ENCODE data around the gene GRID2IP. TPM values are rescaled to one million over a fixed set of nuclear protein-coding genes. Genes with fewer than 3 reads are reported as not detected.
A peak's percentile ranks its signal among the peaks of the same experiment; 100 is the strongest.
"Not testable (repeated sequence)": the region's sequence is repeated elsewhere in the genome, so short reads cannot be mapped to it uniquely, and the experiment has no call there.

The GRID2IP gene
- 1.2 TPM for total RNA-seq

GRCh38 chr7:6551016-6551511, at the start of gene GRID2IP:
TSS of gene GRID2IP (minus strand) at chr7:6551461. CDS start at chr7:6551436, 25 bp downstream.
- no peak for DNase-seq

DNA sequence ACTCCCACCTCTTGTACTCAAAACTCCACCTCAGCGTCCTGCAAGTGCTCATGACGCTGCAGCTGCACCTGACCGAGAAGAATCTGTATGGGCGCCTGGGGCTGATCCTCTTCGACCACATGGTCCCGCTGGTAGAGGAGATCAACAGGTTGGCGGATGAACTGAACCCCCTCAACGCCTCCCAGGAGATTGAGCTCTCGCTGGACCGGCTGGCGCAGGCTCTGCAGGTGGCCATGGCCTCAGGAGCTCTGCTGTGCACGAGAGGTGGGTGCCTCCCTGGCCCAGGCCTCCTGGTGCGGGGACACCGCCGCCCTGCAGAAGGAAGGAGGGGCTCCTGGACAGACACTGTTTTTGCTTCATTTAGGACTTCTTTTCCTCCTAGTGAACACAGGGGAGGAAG, 48.8 kb upstream of the GRID2IP start:
- DNase-seq: no peak

GRCh38 chr7:6590645-6591110, 39.4 kb upstream of the GRID2IP start:
- DNase-seq: no peak

- DNase-seq: peak; percentile 64
These were observed 38.8 kb upstream of the GRID2IP start, which contains the start of gene INTS15 for GRCh38 chr7:6589829-6590644. TSS of gene INTS15 (plus strand) at chr7:6590021. CDS start at chr7:6590284, 263 bp downstream.

DNA sequence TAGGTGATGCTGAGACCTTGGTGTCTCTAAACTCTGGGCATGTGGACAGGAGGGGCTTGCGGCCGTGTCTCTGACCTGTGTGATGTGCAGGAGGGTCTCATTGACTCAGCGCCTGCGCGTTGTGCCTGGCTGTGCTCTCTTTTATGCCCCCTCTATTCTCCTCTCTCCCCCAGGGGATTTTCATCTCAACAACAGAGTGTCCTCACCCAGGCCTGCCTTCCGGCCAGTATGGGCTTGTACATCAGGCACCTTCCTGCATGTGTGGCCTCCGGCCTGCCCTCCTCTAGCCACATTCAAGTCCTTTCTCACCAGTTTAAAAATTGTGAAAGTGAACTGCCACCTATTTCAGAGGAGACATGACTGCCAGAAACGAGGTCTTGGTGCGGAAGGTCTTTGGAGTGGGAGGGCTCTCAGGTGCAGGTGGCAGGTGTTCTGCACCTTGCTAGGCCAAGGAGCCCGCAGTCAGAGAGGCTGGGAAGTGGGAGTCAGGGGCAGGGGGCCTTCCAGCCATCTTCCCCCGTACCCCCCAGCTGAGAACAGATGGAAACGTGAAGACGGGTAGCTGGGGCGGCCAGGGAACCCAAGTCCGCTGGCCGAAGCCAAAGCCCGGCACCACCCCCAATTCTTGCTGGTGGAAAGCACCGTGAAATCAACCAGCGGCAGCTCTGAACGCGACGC, 38.0 kb upstream of the GRID2IP start:
- DNase-seq: no peak

GRCh38 chr7:6588566-6588965, 37.3 kb upstream of the GRID2IP start:
- no peak for DNase-seq

- not testable (repeated sequence) for DNase-seq
These were observed 34.6 kb upstream of the GRID2IP start for GRCh38 chr7:6585746-6586432.

- DNase-seq: no peak
These were observed 28.2 kb upstream of the GRID2IP start for GRCh38 chr7:6579446-6579845.

DNA sequence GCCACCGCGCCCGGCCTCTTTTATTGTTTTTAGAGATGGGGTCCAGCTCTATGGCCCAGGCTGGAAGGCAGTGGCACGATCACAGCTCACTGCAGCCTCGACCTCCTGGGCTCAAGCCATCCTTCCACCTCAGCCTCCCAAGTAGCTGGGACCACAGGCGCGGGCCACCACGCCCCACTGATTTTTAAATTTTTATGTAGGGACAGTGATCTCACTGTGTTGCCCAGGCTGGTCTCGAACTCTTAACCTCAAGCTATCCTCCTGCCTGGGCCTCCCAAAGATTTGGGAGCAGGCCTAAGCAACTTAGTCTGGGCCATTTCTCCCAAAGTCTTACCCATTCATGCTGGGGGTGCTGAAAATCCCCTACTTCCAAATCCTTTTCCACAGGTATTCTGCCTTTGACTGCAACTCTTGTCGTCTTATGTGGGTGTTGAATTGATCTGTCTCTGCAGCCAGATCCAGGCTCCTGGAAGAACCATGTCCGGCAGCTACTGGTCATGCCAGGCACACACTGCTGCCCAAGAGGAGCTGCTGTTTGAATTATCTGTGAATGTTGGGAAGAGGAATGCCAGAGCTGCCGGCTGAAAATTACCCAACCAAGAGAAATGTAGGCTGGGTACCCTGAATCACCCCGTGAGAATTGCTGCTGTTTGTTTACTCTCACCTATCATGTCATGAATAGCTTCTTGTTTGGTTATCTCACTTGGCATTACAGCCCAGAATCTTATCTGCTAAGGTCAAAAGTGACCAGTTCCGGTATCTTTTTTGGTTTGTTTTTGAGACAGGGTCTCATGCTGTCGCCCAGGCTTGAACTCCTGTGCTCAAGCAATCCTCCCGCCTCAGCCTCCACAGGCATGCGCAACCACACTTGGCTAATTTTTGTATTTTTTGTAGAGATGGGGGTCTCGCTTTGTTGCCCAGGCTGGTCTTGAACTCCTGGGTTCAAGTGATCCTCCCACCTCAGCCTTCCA, 27.1 kb upstream of the GRID2IP start:
- DNase-seq: no peak

GRCh38 chr7:6577369-6578113, 26.3 kb upstream of the GRID2IP start, which contains the start of gene ZDHHC4:
TSS of gene ZDHHC4 (plus strand) at chr7:6577454. CDS start at chr7:6580562, 3,108 bp downstream.
- peak; percentile 75 for DNase-seq

- not testable (repeated sequence) for DNase-seq
These were observed 25.7 kb upstream of the GRID2IP start for GRCh38 chr7:6576867-6577368.

- no peak for DNase-seq
These were observed 25.0 kb upstream of the GRID2IP start for GRCh38 chr7:6576024-6576866.

- no peak for DNase-seq
These were observed 24.2 kb upstream of the GRID2IP start for GRCh38 chr7:6575281-6576023.

- no peak for DNase-seq
These were observed 20.0 kb upstream of the GRID2IP start for GRCh38 chr7:6571160-6571779.

DNA sequence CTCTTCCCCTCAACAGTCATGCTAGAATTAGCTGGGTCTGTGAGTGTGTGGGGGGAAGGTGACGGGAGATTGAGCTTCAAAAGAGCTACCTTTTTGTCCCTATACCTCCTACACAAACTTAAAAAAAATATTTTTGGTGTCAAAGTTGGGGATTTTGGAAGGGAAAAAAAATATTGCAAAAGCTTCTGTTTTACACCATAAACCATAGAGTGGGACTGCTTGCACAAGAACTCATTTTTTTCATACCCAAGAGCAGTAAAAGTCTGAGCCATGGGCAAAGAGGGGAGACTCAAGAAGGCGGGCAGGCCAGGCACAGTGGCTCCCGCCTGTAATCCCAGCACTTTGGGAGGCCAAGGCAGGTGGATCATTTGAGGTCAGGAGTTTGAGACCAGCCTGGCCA, 16.6 kb upstream of the GRID2IP start:
- no peak for DNase-seq

DNA sequence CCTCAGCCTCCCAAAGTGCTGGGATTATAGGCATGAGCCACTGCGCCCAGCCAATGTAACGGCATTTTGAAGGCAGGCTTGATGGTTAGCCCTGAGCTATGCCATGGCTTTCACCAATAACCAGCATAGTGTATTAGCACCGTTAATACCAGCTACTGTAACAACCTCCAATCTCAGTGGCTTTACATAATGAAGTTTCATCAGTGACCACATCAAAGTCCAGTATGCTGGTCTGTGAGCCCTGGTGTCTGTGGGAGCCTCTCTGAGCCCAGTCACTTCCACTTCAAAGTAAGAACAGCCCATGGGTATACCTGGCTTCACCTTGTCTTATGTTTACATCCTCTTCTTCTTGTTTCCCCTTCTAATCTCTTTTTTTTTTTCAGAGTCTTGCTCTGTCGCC, 14.4 kb upstream of the GRID2IP start:
- no peak for DNase-seq

GRCh38 chr7:6563936-6564770, 12.9 kb upstream of the GRID2IP start:
- DNase-seq: peak; percentile 10
